Activated CD8-positive, alpha-beta memory T cell treated with anti-CD3 and anti-CD28 coated beads for 1 hour (primary cell): ENCODE measurements around the gene TRAK1.

Experiments
- DNase-seq, 2 donors: peaks; one replicate each; pipeline ENCODE4 v3.0.0-alpha.2; 2020; ENCODE audit warnings: low read depth in 1 of 2; ENCODE audit errors: extremely low read depth in 1 of 2

Gene TRAK1

GRCh38 chr3:42067326-42067725, 23.8 kb upstream of the TRAK1 start:
- no peak for DNase-seq

DNA sequence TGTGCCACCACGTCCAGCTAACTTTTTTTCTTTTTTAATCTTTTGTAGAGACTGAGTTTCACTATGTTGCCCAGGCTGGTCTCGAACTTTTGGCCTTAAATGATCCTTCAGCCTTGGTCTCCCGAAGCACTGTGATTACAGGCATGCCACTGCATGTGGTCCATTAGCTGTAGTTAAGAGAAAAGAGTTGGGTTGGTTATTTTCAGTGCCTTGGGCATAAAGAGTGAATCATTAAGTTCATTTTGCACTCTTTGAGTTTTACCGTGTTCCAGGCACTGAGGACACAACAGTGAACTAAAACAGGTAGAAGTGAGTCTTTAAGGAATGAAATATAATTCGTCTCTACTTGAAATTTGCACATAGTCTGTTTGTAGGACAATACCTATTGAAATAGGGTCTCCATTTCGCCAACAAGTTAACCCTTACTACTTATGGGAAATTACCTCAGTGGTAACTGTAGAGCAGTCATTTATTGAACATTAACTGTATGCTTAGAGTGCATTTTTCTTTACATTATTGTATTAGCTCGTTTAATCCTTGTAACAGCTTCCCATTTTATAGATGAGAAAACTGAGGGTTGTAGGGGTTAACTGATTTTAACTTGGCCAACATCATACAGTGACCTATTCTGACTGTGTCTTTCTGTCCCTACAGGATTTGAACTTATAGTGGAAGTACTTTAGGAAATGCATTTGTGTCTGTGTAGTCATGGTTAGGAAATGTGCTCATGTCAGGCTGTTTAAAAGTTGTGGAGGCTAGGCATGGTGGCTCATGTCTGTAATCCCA, 22.7 kb upstream of the TRAK1 start:
- DNase-seq: no peak

GRCh38 chr3:42070089-42070488, 21.1 kb upstream of the TRAK1 start:
- no peak for DNase-seq

- DNase-seq: no peak
Observed at GRCh38 chr3:42070524-42070923, 20.6 kb upstream of the TRAK1 start.

DNA sequence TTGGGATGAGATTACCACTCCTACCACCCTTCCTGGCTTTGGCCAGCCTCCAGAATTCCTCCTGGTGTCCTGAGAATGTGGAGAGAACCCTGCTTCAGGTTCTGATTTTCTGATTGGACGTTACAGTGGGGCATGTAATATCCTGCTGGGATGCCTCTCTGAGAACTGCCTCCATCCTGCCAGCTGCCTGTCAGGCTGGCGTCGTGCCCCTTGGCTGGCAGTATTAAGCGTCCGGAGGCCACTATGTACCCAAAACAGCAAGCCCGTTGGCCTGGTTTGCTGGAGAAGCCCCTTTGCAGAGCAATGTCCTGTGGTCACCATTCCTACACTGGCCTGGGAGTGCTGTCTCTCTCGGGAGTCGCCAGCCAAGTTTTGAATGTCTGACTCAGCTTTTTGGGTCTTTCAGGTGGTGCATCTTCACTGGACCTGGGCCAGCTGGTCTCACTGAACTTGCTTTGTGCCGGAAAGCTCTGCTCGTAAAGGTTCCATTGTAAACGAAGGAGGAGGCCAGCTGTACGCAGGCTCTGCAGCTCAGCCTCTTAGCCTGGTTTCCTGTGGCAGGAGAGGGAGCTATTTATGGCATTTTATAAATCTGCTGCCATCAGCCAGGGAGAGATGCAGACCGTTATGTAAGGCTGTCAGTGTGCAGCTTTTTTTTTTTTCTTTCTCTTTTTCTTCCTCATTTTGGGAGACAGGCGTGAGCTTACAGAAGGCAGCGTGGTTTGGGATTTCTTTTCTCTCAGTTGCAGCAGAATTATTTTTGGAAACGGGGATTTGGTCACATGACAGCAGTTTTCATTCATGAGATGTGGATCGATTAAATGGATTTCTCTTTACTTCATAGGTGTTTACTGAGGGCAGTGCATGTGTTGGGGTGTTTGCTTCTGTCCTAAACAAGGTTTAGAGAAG, 19.0 kb upstream of the TRAK1 start:
- no peak for DNase-seq

- DNase-seq: no peak
Observed at GRCh38 chr3:42072831-42073301, 18.3 kb upstream of the TRAK1 start.

DNA sequence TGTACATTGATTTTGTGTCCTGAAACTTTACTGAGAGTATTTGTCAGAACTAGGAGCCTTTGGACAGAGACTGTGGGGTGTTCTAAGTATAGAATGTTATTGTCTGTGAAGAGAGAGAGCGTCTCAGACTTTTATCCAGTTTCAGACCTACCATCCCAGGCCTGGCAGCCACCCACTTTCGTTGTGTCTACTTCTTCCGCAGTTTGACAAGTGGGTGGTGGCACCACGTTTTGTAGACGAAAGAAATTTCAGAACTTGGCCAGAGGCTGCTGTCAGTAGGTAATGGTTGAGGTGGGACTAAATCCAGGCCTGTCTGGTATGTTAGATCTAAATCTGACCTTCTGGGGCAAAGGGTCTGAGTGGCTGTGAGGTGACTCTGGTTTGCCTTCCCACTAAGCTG, 13.4 kb upstream of the TRAK1 start:
- DNase-seq: no peak

DNA sequence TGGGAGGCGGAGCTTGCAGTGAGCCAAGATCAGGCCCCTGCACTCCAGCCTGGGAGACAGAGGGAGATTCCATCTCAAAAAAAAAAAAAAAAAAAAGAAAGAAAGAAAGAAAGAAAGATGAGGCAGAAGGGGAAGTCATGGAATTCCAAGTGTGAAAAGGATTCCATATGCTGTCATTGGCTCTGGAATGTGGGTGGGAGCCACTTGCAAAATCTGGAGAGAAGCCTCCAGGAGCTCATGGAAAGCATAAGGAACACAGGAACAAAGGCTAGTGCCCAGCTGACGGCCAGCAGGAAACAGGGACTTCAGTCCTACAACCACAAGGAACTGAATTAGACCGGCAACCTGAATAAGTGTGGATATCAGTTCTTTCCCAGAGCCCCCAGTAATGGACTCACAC, 12.5 kb upstream of the TRAK1 start:
- DNase-seq: no peak

DNA sequence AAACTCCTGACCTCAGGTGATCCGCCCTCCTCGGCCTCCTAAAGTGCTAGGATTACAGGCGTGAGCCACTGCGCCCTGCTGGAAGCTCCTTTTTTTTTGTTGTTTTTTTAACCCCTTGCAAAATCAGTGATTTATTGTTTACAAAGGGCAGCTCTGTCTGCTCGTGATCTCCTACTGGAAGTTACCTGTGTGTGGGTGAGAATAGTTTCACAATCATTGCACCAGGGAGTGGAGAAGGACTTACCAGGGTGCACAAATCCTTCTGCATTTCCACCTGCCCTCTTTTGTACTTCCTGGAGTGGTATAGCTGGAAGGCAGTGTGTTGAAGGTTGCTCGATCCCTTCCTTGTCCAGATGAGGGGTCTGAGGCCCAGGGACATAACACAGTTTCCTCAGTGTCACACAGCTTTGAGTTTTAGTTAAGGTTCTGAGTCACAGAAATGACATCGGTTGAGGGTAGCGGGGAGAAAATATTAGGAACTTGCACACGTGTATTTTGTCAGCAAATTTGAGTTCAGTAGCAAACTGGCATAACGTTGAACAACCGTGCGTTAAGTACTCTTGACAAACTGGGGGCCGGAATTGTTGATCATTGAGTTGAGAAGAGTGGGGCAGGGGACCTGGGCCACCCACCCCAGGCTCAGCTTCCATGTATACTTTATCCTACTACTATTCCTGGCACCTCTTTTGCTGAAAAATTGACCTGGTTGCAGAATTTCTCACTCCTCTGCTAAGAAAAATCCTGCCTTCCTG, 11.3 kb upstream of the TRAK1 start:
- no peak for DNase-seq

DNA sequence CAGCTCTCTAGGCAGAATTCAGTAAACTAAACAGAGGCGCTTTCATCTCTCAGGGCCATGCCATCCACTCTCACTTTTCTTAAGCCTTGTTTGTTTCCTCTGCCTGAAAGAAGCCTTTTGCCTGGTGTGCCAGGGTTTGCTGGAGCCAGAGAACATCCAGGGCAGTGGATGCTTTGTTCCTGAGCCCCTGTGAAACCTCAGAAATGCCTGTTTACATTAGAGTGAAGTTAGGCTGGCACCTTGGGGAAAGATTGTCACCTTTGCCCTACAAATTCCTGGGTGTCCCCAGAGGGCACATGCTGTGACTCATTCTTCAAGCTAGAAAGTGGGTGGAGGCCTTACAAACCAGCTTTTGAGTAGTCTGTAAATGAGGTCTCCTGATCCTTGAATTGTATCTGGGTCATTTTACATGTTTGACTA, 10.7 kb upstream of the TRAK1 start:
- DNase-seq: no peak

DNA sequence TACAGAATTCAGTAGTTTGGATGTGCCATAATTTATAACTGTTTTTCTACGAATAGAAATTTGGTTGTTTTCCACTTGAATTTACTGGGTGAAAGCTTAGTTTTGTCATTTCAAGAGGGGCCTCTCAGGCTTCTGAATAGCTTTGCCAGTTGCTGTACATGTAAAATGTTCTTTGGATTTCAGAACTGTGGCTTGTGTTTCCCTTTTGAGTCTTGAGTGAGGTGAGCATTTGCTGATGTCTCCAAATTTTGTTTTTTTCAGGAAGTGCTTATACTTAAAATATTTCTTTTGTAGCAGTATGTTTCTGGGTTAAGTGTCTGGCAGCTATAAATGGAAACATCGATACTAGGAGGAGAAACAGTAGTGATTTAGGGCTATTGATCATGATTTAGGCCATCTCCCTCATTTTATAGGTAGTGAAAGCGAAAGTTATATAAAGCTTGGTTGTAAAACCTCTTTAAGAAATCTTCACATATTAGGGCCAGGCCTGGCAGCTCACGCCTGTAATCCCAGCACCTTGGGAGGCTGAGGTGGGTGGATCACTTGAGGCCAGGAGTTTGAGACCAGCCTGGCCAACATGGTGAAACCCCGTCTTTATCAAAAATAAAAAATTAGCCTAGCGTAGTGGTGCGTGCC, 9.2 kb upstream of the TRAK1 start:
- DNase-seq: no peak

- DNase-seq: no peak
Observed at GRCh38 chr3:42084586-42084985, 6.6 kb upstream of the TRAK1 start.

DNA sequence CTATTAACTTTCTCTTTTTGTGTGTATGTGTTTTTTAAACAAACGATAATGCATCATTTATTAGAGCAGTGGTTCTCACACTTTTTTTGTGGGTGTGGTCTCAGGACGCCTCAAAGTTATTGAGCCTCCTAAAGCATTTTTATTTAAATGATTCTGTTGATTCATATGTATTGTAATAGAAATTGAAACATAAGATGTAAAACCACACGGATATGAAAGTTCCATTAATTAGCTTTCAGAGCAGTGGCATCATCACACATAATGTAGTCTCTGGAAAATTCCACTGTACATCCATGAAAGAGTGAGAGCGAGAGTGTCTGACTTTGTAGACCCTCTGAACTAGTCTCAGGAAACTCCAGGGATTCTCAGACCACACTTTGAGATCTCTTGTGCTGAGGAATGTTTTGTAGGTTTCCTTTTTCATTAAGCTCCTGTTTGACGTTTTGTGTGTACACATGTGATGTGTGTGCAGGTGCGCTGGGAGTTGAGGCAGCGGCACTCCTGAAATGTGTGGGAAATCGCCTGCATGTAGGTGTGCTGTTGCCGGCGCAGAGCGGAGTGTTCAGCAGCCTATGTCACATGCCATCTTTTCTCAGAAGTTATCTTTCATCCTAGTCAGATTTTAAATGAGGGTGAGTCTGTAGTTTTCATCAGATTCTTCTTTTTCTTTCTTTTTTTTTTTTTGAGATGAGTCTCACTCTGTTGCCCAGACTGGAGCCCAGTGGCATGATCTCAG, 5.3 kb upstream of the TRAK1 start:
- DNase-seq: no peak

GRCh38 chr3:42088803-42089530, 2.2 kb upstream of the TRAK1 start:
- no peak for DNase-seq

GRCh38 chr3:42092006-42092405, 849 bp downstream of the TRAK1 start:
- DNase-seq: no peak

DNA sequence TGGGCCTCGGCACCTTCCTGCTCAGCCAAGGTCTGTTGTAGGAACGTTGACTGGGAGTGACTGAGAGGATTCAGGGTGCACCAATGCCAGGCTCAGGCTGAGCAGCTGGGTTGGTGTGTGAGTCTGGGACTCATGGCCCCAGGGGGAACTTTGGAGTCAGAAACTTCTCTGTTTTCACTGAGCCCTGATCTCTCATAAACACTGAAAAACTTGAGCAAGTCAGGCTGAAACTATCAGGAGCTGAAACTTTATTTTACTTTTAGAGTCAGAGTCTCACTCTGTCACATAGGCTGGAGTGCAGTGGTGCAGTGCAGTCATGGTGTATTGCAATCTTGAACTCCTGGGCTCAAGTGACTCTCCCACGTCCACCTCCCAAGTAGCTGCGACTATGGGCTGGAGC, 3.0 kb downstream of the TRAK1 start:
- no peak for DNase-seq

DNA sequence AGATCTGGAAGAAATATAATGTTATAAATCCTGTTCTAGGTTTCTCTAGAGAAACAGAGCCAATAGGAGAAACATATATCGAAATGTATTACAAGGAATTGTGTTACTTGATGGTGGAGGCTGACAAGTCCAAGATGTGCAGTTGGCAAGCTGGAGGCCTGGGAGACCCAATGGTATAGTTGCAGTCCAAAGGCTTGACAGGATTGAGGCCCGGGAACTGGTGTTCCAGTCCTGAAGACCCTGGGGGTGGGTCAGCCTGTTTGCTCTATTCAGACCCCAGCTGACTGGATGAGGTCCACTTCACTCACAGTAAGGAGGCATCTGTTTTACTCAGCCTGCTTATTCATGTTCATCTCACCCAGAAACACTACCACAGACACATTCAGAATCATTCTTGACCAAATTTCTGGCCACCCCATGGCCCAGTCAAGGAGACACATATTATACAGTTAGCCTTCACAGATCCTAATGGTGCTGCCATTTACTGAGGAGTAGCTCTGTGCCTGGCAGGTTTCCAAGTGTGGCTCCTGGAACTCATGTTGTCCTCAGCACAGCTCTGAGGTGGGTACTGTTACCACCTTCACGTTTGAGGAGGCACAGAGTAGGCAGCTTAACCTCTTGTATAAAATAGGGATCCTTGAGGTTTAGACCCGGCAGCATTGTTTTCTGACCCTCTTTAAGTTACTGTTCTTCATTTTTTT, 3.7 kb downstream of the TRAK1 start:
- DNase-seq: no peak

GRCh38 chr3:42095540-42095939, 4.4 kb downstream of the TRAK1 start:
- no peak for DNase-seq
